NB4 (cell line): ENCODE data around the gene ARHGEF4.

Source experiments
- POLR2A ChIP-seq: IDR thresholded peaks from 2 replicates; pipeline ENCODE4 v1.6.1; 2011; ENCODE audit warnings: mild to moderate bottlenecking; ENCODE audit not compliant: insufficient read length; ENCODE audit errors: extremely low read depth
- TF ChIP-seq, protein P1 (sequence below): IDR thresholded peaks from one replicate; pipeline ENCODE4 v1.5.1; 2012; ENCODE audit warnings: low read depth, low read length

DNA sequence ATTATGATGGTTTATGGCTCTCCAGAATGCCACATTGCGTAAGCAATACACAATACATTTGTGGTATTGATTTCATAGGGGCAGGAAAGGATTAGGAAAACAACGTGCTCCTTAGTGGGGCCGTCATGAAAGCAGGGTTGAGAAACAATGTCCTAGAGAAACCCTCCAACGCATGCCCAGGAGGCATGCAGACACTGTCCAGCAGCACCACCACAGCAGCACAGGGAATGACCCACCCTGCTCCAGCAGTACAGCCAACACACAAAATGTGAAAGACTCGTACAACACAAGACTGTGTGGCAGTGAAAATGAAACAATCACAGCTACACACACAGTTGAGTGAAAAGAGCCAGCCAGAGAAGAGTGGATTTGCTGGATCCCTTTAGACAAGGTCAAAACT lies 190.2 kb downstream of the ARHGEF4 start:
- TF ChIP-seq POLR2A: no peak
- TF ChIP-seq, protein P1, sequence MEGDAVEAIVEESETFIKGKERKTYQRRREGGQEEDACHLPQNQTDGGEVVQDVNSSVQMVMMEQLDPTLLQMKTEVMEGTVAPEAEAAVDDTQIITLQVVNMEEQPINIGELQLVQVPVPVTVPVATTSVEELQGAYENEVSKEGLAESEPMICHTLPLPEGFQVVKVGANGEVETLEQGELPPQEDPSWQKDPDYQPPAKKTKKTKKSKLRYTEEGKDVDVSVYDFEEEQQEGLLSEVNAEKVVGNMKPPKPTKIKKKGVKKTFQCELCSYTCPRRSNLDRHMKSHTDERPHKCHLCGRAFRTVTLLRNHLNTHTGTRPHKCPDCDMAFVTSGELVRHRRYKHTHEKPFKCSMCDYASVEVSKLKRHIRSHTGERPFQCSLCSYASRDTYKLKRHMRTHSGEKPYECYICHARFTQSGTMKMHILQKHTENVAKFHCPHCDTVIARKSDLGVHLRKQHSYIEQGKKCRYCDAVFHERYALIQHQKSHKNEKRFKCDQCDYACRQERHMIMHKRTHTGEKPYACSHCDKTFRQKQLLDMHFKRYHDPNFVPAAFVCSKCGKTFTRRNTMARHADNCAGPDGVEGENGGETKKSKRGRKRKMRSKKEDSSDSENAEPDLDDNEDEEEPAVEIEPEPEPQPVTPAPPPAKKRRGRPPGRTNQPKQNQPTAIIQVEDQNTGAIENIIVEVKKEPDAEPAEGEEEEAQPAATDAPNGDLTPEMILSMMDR: no peak
